K562 (cell line): Measurements from ENCODE around the gene TUFM. TPM values are rescaled to one million over a fixed set of nuclear protein-coding genes. Genes with fewer than 3 reads are reported as not detected.

Experiments used
- ADNP ChIP-seq: fragments of 200-800 bp; sonication (Bioruptor generic); IDR thresholded peaks from 2 replicates; pipeline ENCODE4 v1.6.1; 2016; ENCODE audit warnings: missing genetic modification characterization, missing compliant biosample characterization
- BRD9 ChIP-seq: fragments of 450-650 bp; IDR thresholded peaks from 2 replicates; pipeline ENCODE4 v1.6.1; 2018; ENCODE audit warnings: low read depth; ENCODE audit not compliant: partially characterized antibody
- CTBP1 ChIP-seq: fragments of 450-650 bp; IDR thresholded peaks from 2 replicates; pipeline ENCODE4 v1.6.1; 2016; ENCODE audit warnings: borderline replicate concordance
- EGR1 ChIP-seq: fragments of 450-650 bp; conservative IDR thresholded peaks from 2 replicates; pipeline ENCODE4 v1.6.1; 2017; ENCODE audit warnings: mild to moderate bottlenecking
- EHMT2 ChIP-seq: fragments of 450-650 bp; IDR thresholded peaks from 2 replicates; pipeline ENCODE4 v1.6.1; 2018; ENCODE audit warnings: antibody characterized with exemption
- FOS ChIP-seq: IDR thresholded peaks from 3 replicates; pipeline ENCODE4 v1.6.1; 2011; ENCODE audit not compliant: insufficient read length; ENCODE audit errors: extremely low read depth
- HDGF ChIP-seq: fragments of 450-650 bp; IDR thresholded peaks from 2 replicates; pipeline ENCODE4 v1.6.1; 2016
- HEY1 ChIP-seq: fragments of 250-450 bp; sonication (Bioruptor Pico); IDR thresholded peaks from 2 replicates; pipeline ENCODE4 v1.5.0; 2020; ENCODE audit warnings: mild to moderate bottlenecking, moderate library complexity, borderline replicate concordance
- HIVEP1 ChIP-seq: fragments of 250-450 bp; sonication (Bioruptor Pico); IDR thresholded peaks from 2 replicates; pipeline ENCODE4 v1.4.0; 2020; ENCODE audit warnings: mild to moderate bottlenecking
- KDM5B ChIP-seq: fragments of 200-600 bp; sonication (generic); IDR thresholded peaks from 2 replicates; pipeline ENCODE4 v1.6.1; 2012; ENCODE audit warnings: low read depth, mild to moderate bottlenecking, moderate library complexity, low read length, control low read depth, inconsistent platforms; ENCODE audit not compliant: insufficient replicate concordance
- MTA3 ChIP-seq: fragments of 450-650 bp; formaldehyde crosslinking; IDR thresholded peaks from 2 replicates; pipeline ENCODE4 v1.6.1; 2017; ENCODE audit warnings: mild to moderate bottlenecking, borderline replicate concordance
- NEUROD1 ChIP-seq: fragments of 150-350 bp; IDR thresholded peaks from 2 replicates; pipeline ENCODE4 v1.6.1; 2014; ENCODE audit warnings: borderline replicate concordance, low read length, low read depth; ENCODE audit not compliant: partially characterized antibody
- NRF1 ChIP-seq, 2 experiments: fragments of 450-650 bp; IDR thresholded peaks in 1 of 2; conservative IDR thresholded peaks in 1 of 2; 2 replicates each; pipeline ENCODE4 v1.6.1; 2014; ENCODE audit warnings: mild to moderate bottlenecking in 2 of 2
- POLR2H ChIP-seq: IDR thresholded peaks from 2 replicates; pipeline ENCODE4 v1.6.1; 2016; ENCODE audit warnings: missing genetic modification characterization, low read depth, mild to moderate bottlenecking, control low read depth, missing compliant biosample characterization, moderate library complexity
- PREB ChIP-seq: sonication (generic); formaldehyde crosslinking; IDR thresholded peaks from 2 replicates; pipeline ENCODE4 v1.8.1; 2023; ENCODE audit warnings: mild to moderate bottlenecking, missing genetic modification reagents
- SP1 ChIP-seq: sonication (generic); formaldehyde crosslinking; IDR thresholded peaks from 2 replicates; pipeline ENCODE4 v1.8.1; 2022; ENCODE audit warnings: mild to moderate bottlenecking, missing genetic modification reagents
- STAG1 ChIP-seq: sonication (generic); formaldehyde crosslinking; IDR thresholded peaks from 2 replicates; pipeline ENCODE4 v1.5.0; 2020; ENCODE audit warnings: missing genetic modification reagents, borderline replicate concordance
- TAF1 ChIP-seq: IDR thresholded peaks from 2 replicates; pipeline ENCODE4 v1.6.1; 2011; ENCODE audit warnings: mild to moderate bottlenecking, low read length, moderate library complexity; ENCODE audit not compliant: insufficient read depth, control insufficient read depth, severe bottlenecking; ENCODE audit errors: extremely low read depth
- TBP ChIP-seq: optimal IDR thresholded peaks from 2 replicates; pipeline ENCODE3; 2011; ENCODE audit warnings: low read depth, low read length, improper control_type of control experiment
- XRCC5 ChIP-seq: fragments of 200-400 bp; formaldehyde crosslinking; IDR thresholded peaks from 2 replicates; pipeline ENCODE4 v1.6.1; 2017; ENCODE audit warnings: low read depth, mild to moderate bottlenecking, low read length
- ZBED1 ChIP-seq: IDR thresholded peaks from 2 replicates; pipeline ENCODE4 v1.6.1; 2014
- ZBTB2 ChIP-seq: fragments of 450-650 bp; IDR thresholded peaks from 2 replicates; pipeline ENCODE4 v1.6.1; 2016; ENCODE audit warnings: antibody characterized with exemption
- ZBTB26 ChIP-seq: fragments of 450-650 bp; formaldehyde crosslinking; IDR thresholded peaks from 2 replicates; pipeline ENCODE4 v1.4.0; 2022; ENCODE audit warnings: missing genetic modification characterization
- polyA plus RNA-seq, 8 experiments: library from polyadenylated mRNA; depleted of rRNA in 4 of 8; stranded (reverse) in 5 of 8; unstranded in 3 of 8; fragments of >200 nt; fragmentation: Nextera tagmentation in 2 of 8; fragmentation: Illumina TruSeq in 1 of 8; extraction: Ambion mirVana in 2 of 8; extraction: Trizol in 1 of 8; gene quantifications; 2 replicates each; pipeline versions ENCODE4 v1.2.1 to v1.2.3, GENCODE V29; 2011 to 2014; ENCODE audit warnings: inconsistent platforms in 1 of 8, missing spikeins in 1 of 8
- total RNA-seq, 7 experiments: library from RNA; depleted of rRNA in 6 of 7; stranded (reverse); fragments of >200 nt in 6 of 7; fragmentation: Illumina TruSeq in 2 of 7; extraction: Trizol in 2 of 7; gene quantifications; 2 replicates each; pipeline versions ENCODE4 v1.2.1 to v1.2.3, GENCODE V29; 2011 to 2021; ENCODE audit warnings: low replicate concordance in 1 of 7

The TUFM gene
- total and polyA plus RNA-seq, 9 of the 15 experiments (the other 6 are each of a cell fraction or from before 2014, with no cell fraction given), result 34.1 to 434 (median 256) TPM

- TF ChIP-seq ZBTB26 (CRISPR knock-in tag) (peak; percentile 84; the same call in 1 of the 2 replicates), CTBP1 (0 out of 2 replicates have a peak, but pooled peaks have one; percentile 48), XRCC5 (0 out of 2 replicates have a peak, but pooled peaks have one; percentile 15), TBP (peak; percentile 67), TAF1 (peak; percentile 40), EGR1 (peak; percentile 63), FOS (peak; percentile 82), EHMT2 (no peak), HDGF (no peak; the same call in none of the 2 replicates), ADNP (no peak), KDM5B (peak; percentile 52), PREB (no peak), ZBTB2 (peak; percentile 96), STAG1 (no peak), BRD9 (peak; percentile 86), SP1 (CRISPR knock-in tag) (peak; percentile 64), ZBED1 (0 out of 2 replicates have a peak, but pooled peaks have one; percentile 25), HIVEP1 (CRISPR knock-in tag) (no peak), NRF1 (conservative IDR thresholded peaks at IDR 0.05 in 1 of 2, IDR thresholded peaks at IDR 0.05 in 1 of 2) (peak; percentile 98), POLR2H (tag) (peak; percentile 80), MTA3 (peak; percentile 61; the same call in 1 of the 2 replicates), HEY1 (CRISPR knock-in tag) (no peak), NEUROD1 (peak; percentile 65)
These were observed 22.1 kb downstream of the TUFM start (continued) for GRCh38 chr16:28823873-28824716.
